Activated CD4-positive, alpha-beta T cell treated with anti-CD3 and anti-CD28 coated beads, Interleukin-2, amount 50 U/mL, for 24 hours (primary cell): Measurements from ENCODE around the gene SV2C.
A peak's percentile ranks its signal among the peaks of the same experiment; 100 is the strongest.
"Not testable (repeated sequence)": the region's sequence is repeated elsewhere in the genome, so short reads cannot be mapped to it uniquely, and the experiment has no call there.

Source experiments
- DNase-seq, 2 donors: peaks; one replicate each; pipeline ENCODE4 v3.0.0-alpha.2; 2020; ENCODE audit warnings: low read depth in 1 of 2, low spot score in 1 of 2

Gene SV2C

DNA sequence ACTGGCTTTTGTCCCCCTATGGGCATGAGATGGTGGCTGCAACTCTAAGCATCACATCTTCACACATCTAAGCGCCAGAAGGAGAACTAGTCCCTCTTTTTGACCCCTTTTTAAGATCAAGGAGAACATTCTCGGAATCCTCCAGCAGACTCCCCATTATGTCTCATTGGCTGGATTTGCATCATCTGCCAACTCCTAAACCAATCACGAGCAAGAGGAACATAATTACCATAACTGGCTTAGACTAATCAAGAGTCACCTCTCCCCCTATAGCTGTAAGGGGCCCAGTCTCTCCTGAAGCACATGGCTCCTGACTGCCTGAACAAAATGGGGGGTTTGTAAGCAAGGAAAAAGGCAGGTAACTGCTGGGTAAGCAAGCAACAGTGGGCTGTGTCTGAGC, 251.4 kb downstream of the SV2C start:
- no peak for DNase-seq

DNA sequence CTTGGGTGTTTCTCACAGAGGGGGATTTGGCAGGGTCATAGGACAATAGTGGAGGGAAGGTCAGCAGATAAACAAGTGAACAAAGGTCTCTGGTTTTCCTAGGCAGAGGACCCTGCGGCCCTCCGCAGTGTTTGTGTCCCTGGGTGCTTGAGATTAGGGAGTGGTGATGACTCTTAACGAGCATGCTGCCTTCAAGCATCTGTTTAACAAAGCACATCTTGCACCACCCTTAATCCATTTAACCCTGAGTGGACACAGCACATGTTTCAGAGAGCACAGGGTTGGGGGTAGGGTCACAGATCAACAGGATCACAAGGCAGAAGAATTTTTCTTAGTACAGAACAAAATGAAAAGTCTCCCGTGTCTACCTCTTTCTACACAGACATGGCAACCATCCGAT, 252.3 kb downstream of the SV2C start:
- DNase-seq = not testable (repeated sequence)

DNA sequence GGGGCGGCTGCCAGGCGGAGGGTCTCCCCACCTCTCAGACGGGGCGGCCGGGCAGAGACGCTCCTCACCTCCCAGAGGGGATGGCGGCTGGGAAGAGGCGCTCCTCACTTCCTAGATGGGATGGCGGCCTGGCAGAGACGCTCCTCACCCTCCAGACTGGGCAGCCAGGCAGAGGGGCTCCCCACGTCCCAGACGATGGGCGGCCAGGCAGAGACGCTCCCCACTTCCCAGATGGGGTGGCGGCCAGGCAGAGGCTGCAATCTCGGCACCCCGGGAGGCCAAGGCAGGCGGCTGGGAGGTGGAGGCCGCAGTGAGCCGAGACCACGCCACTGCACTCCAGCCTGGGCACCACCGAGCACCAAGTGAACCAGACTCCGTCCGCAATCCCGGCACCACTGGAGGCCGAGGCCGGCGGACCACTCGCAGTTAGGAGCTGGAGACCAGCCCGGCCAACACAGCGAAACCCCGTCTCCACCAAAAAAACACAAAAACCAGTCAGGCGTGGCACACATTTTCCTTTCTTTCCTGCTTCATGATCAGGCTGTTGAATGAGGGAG, 253.1 kb downstream of the SV2C start:
- DNase-seq = not testable (repeated sequence)

DNA sequence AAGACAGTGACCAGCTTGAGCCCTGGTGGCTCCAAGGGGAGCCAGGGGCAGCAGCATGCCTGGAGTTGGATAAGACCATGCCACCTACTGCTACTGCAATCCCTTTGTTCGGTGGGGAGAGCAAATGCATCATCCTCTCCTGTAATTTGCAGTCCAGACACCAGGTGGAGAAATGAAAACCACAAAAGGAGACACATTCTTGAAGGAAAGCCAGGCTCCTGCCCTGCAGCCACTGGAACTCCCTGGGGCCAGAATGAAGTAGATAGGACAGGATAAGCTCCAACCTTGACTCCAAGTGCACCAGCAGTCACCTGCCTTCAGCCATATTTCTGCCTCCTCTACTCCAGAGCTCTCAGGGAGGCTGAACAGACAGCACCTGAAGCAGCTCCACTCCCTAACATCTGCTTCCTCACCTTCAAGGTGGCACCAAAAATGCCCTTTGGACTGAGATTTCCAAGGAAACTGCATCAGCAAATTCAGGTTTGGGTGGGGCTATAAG, 254.8 kb downstream of the SV2C start:
- peak in 1 of 2 donors; percentile 35 for DNase-seq

DNA sequence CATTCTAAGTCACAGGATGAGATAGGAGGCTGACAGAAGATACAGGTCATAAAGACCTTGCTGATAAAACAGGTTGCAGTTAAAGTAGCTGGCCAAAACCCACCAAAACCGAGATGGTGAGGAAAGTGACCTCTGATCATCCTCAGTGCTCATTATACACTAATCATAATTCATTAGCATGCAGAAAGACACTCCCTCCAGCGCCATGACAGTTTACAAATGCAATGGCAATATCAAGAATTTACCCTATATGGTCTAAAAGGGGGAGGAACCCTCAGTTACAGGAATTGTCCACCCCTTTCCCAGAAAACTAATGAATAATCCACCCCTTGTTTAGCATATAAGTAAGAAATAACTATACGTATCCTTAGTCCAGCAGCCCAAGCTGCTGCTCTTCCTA, 256.7 kb downstream of the SV2C start:
- DNase-seq = no peak

DNA sequence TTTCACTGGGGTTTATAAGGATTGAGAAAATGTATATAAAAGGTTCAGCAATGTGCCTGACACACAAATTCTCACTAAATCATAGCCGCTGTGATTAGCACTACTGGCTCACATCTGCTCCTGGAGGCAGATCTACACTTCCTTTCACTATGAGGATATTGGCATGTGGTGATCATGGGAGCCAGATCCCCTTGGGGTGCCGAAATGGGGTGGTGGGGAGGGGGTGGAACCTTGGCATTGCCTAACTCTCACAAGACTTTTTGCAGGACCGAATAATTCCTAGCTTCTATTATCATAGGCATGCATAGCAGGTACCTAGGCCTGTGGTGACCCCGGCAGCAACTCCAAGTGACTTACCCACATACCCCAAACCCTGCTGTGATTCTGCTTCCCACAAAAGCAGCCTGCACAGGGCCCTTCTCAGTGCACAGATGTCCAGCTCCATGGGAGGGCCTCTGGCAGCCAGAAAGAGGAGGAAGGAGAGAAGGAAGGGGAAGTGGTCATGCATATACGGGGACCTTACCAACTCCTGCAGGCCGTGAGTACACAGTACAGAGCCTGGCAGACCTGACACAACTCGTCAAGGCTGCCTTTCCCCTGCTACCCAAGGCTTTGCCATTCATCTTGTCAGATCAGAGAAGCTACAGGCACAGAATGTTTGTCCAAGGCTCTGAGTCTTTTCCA, 258.6 kb downstream of the SV2C start:
- DNase-seq = no peak

DNA sequence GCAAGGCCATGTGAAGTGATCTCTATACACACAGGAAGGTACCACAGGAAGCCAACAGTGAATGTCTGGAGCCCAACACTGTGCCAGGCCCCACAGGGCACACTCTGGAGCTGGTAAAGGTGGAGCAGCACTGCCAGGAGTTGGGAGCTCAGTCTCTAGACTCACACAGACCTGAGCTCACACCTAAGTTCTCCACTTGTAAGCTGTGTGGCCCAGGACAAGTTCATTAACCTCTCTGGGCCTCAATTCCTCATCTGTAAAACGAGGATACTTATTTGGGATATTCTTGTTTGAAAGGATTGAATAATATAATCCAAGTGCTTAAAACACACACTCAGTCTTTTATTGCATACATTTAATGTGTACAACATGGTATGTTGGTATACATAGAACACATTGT, 259.3 kb downstream of the SV2C start:
- no peak for DNase-seq

DNA sequence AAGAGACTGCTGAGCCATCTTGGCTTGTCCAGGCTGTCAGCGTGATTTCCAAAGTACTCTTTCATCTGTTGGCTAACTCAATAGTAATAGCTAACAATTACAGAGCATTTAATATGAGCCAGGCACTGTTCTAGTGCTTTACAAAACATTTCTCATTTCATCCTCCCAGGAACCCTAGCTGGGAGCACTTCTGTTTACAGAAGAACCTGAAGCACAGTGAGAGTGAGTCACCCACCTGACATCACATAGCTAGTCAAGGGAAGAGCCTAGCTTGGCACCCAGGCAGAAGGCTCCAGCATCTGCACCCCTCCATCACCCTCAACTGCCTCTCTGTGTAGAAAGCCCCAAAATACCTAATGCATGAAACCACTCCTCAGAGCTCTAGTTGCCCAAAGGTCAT, 262.4 kb downstream of the SV2C start:
- DNase-seq = no peak

DNA sequence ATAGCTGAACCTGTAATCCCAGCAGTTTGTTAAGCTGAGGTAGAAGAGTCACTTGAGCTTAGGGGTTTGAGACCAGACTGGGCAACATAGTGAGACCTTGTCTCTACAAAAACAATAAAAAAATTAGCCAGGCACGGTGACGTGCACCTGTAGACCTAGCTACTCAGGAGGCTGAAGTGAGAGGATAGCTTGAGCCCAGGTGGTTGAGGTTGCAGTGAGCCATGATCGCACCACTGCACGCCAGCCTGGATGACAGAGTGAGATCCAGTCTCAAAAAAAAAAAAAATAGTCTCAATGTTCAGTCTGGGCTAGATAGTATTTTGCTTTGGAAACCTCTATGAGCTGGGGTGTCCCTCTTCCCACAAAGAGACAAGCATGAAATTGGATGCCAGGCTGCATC, 268.0 kb downstream of the SV2C start:
- DNase-seq = no peak

DNA sequence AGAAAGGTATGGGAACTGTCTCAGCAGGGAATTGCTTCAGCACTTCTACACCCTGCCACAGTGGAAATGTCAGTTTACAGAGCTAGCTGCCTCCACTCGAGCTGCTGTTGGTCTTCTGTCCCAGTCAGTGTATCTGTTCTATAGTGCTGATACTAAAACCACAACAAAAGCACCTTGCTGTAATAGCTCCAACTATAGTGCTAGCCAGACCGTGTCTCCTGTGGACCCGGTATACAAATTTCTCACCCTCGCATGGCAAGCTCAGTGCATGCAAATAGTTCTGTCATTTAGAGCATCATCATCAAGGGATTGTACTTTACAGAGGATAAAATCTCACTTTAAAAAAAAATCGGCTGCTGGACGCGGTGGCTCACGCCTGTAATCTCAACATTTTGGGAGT, 268.4 kb downstream of the SV2C start:
- DNase-seq = no peak

DNA sequence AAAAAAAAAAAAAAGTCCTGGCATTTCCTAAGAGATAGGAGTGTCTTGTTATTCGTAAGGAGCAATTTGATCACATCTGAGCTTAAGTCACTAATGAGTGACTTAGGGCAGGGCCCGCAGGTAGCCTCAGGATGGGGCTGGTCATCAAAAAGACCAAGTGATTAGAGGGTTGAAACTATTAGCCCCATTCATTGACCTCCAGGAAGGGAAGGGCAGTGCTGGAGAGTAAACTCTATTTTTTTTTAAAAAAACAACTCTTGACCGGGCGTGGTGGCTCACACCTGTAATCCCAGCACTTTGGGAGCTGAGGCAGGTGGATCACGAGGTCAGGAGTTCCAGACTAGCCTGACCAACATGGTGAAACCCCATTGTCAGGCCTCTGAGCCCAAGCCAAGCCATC, 273.7 kb downstream of the SV2C start:
- no peak for DNase-seq

DNA sequence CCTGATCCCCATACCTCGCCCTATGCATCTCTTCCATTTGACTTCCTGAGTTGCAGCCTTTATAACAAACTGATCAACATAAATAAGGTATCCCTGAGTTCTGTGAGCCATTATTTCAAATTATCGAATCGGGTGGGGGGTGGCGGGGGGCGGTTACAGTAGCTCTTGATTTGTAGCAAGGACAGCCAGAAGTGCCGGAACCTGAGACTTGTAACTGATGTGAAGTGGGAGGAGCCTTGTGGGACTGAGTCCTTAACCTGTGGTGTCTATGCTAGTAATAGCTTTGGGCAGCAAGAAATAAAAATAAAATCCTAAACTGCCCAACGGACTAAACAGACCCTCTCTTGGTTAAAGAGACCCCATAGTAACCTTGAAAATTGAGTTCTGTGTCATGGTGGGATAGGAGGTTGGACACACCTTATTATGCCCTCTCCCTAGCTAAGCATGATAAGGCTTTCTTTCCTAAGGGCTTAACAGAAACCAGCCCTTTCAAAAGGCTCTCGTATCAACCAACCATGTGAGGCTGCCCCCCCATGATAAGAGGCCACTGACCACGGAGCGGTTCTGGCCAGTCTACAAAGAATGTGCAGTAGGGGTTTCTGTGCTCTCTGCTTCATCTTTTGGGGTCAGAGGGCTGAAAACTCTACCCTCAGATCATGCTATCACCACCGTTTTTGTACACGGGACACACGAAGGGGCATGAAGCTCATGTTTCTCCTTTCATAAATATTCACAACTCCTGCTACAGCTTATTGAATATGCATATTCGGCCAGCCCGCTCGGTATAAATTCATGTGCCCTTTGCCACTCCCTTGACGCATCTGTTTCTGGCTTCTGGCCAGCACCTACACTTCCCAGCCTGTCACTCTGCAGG, 280.4 kb downstream of the SV2C start:
- no peak for DNase-seq

DNA sequence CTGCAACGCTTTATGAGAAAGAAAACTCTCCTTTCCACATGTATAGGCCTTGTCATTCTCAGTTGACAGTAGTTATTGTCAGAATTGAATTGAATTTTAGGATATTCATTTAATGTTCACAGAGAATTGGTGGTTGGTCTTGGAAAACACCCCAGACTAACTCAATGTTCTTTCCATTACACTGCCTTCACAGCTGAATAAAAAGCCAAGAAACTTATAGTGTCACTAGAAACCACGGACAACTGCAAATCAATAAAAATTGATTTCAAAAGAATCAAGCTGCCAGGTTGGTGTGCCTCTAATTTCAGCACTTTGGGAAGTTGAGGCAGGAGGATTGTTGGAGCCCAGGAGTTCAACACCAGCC, 281.0 kb downstream of the SV2C start:
- DNase-seq = no peak

DNA sequence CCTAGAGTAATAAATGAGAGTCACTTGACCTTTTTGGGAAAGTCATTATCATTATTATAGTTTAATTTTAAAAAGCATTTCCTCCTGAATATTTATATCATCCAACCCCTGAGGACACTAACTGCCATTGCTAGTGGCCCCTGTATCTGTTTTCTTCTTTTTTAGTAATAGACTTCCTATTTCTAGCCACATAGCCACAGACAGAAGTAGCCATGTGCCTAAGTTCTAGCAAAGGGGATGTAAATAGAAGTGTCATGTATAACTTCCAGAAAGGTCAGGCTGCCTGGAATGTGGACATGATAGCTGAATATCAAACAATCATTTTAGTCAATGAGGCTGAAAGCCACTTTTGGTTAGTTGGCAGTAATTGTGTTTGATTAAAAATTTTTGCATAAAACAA, 282.4 kb downstream of the SV2C start:
- DNase-seq = no peak

DNA sequence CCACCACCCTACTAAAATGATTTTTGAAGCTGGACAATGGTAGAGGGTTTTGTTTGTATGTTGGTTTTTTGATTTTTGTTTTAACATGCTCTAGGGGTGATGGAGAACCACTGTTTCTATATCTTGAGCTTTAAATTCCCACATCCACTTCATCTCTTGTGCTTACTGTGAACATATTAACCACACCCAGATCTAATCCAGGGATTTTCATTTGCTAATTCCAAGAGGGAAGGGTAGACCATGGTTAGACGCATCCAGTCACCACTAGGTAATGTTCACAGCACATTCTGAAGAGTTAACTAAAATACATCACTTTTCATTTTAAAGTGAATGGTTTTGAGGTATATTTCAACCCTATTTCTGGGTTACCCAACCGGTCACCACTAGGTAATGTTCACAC, 283.4 kb downstream of the SV2C start:
- no peak for DNase-seq

DNA sequence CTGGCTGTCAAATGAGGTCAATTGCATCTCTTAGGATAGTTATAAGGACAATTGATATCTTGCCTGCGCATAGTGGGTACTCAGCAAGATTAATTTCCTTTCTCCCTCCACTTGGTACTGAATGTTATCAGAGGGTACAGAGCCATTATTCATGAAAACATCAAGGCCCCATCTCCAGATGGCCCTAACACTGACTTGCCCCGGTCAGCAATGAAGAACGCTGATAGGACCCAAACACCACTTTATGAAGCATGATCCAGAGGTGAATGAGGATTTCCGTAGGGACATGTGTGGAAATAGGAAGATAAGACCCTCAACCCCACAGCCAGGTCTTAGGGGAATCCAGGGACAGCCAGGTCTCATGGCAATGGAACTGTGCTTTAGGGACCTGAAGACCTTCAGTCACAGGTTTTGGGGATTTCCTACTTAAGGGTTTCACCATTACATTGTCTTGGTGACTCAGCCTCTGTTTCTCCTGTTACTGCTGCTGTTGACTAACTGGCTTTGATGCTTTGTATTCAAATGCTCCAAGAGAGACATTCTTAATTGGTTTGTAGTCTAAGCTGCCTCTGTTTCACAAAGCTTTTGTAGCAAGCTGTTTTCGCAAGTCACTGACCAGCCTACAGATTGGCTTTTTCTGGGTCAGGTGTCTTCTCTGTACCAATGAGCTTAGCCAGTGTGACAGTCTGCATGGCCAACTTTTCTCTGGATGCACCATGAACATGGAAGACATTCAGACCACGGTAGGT, 284.6 kb downstream of the SV2C start:
- peak; percentile 1 to 37 for DNase-seq

DNA sequence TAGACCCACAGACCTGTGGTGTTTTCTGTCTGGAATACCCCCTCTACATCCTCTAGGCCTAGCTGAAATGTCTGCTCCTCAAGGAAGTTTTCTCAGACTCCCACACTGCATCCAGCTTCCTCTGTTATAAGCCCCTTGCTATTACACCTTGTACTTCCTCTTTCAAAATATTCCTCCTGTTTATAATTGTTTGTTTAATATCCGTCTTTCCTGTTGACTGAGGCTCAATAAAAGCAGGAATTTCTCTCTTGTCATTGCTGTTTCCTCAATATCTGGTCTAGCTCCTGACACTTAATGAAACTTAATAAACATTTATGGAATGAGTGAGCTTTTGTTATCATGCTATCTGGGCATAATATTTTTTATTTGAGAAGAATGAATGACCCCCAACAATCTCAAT, 285.8 kb downstream of the SV2C start:
- DNase-seq = no peak

DNA sequence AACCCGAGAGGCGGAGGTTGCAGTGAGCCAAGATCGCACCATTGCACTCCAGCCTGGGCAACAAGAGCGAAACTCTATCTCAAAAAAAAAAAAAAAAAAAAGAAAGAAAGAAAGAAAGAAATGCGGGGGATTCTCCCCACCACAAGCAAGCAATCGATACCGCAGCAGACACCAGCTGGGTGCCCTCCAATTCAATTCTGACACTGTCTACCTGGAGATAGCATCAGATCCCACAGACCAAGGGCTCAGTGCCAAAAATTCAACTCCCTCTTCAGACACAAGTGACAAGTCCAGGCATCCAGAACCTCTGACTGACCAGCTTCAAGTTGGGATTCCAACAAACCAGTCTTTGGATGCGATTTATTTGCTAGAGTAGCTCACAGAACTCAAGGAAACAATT, 286.5 kb downstream of the SV2C start:
- DNase-seq = not testable (repeated sequence)

DNA sequence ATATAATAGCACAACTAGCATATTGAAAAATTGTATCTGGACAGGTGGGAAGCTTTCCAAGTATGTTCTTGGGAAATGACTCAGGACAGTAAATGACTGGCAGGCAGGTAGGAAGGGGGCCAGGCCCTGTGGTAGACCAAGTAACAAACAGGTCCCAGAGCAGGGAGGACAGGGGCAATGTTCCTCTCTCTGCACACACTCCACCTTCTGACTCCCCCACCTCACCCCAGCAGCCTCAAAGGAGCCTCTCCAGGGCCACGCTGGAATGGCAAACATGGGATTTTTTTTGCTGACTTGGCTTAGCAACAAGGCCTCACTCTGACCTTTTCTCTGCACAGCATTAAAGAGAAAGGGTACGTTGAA, 288.8 kb downstream of the SV2C start:
- no peak for DNase-seq

DNA sequence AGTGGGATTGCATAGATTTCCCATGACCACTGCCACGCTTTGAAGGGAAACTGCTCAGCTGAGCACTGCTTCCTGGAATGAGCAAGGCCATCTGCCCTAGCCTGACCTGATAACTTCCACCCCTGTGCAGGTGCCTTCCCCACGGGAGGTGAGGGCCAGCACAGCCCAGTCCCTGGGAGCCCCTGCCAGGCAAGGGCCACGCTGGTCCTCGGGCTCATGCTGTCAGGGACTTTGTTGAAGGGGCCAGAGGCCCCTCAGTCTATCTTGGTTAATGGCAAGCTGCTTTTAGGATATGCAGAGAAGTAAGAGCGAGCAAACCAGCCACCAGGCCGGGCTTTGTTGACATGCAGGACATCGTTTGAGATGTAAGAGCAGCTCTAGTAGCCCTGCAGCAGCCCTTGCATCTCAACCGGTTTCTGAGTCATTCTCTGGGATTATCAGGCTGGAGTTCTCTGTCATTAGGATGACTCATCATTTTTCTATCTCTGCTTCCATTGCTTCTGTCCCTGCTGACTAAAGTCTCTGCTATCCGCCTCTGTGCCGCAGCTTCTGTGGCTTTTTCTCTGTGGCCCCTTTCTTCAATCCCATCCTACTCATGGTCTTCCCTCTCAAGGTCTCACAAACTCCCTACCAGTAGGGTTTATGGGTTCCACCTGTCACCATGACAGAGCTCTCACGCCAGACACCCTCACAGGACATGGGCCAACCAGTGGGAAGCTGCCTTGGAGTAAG, 289.3 kb downstream of the SV2C start:
- DNase-seq = no peak
